ENCODE results near the gene RABGAP1L.
"Not testable (repeated sequence)": the region's sequence is repeated elsewhere in the genome, so short reads cannot be mapped to it uniquely, and the experiment has no call there.

RABGAP1L gene

GRCh38 chr1:174393885-174394284 is 234.6 kb downstream of the RABGAP1L start:
- DNase-seq, result no peak
- in situ Hi-C loops (cut with HindIII; ENCODE audit: low pct_ligation_motif_present, low pct_unique_long_range_greater_than_20kb, low sequenced_read_pairs), result no loop called here

- in situ Hi-C loops (cut with HindIII; ENCODE audit: low pct_ligation_motif_present, low pct_unique_long_range_greater_than_20kb, low sequenced_read_pairs), result no loop called here
- no peak for DNase-seq
These were observed 237.9 kb downstream of the RABGAP1L start for GRCh38 chr1:174397261-174397660.

- no peak for DNase-seq
- in situ Hi-C loops (cut with HindIII; ENCODE audit: low pct_ligation_motif_present, low pct_unique_long_range_greater_than_20kb, low sequenced_read_pairs), result no loop called here
These were observed 238.9 kb downstream of the RABGAP1L start for GRCh38 chr1:174398246-174398645.

- in situ Hi-C loops (cut with HindIII; ENCODE audit: low pct_ligation_motif_present, low pct_unique_long_range_greater_than_20kb, low sequenced_read_pairs), result no loop called here
These were observed 239.9 kb downstream of the RABGAP1L start for GRCh38 chr1:174399211-174399610.

GRCh38 chr1:174401075-174401474 is 241.8 kb downstream of the RABGAP1L start:
- in situ Hi-C loops (cut with HindIII; ENCODE audit: low pct_ligation_motif_present, low pct_unique_long_range_greater_than_20kb, low sequenced_read_pairs), result no loop called here
- no peak for DNase-seq

More at GRCh38 chr1:174399211-174399610, 239.9 kb downstream of the RABGAP1L start:
- DNase-seq, result no peak

- in situ Hi-C loops (cut with HindIII; ENCODE audit: low pct_ligation_motif_present, low pct_unique_long_range_greater_than_20kb, low sequenced_read_pairs), result no loop called here
These were observed 245.9 kb downstream of the RABGAP1L start for GRCh38 chr1:174405219-174405618.

GRCh38 chr1:174406421-174406820 is 247.1 kb downstream of the RABGAP1L start:
- no peak for DNase-seq
- in situ Hi-C loops (cut with HindIII; ENCODE audit: low pct_ligation_motif_present, low pct_unique_long_range_greater_than_20kb, low sequenced_read_pairs), result no loop called here

More at GRCh38 chr1:174405219-174405618, 245.9 kb downstream of the RABGAP1L start:
- no peak for DNase-seq

GRCh38 chr1:174407665-174408064 is 248.3 kb downstream of the RABGAP1L start:
- DNase-seq, result no peak

GRCh38 chr1:174408146-174408545 is 248.8 kb downstream of the RABGAP1L start:
- in situ Hi-C loops (cut with HindIII; ENCODE audit: low pct_ligation_motif_present, low pct_unique_long_range_greater_than_20kb, low sequenced_read_pairs), result no loop called here
- DNase-seq, result no peak

More at GRCh38 chr1:174407665-174408064, 248.3 kb downstream of the RABGAP1L start:
- in situ Hi-C loops (cut with HindIII; ENCODE audit: low pct_ligation_motif_present, low pct_unique_long_range_greater_than_20kb, low sequenced_read_pairs), result no loop called here

GRCh38 chr1:174409801-174410200 is 250.5 kb downstream of the RABGAP1L start:
- in situ Hi-C loops (cut with HindIII; ENCODE audit: low pct_ligation_motif_present, low pct_unique_long_range_greater_than_20kb, low sequenced_read_pairs); DNase-seq: not testable (repeated sequence)

GRCh38 chr1:174413632-174414031 is 254.3 kb downstream of the RABGAP1L start:
- peak; percentile 59 for DNase-seq
- in situ Hi-C loops (cut with HindIII; ENCODE audit: low pct_ligation_motif_present, low pct_unique_long_range_greater_than_20kb, low sequenced_read_pairs), result no loop called here

- in situ Hi-C loops (cut with HindIII; ENCODE audit: low pct_ligation_motif_present, low pct_unique_long_range_greater_than_20kb, low sequenced_read_pairs), result no loop called here
- DNase-seq, result peak; percentile 38
These were observed 254.9 kb downstream of the RABGAP1L start for GRCh38 chr1:174414203-174414602.

GRCh38 chr1:174415506-174415905 is 256.2 kb downstream of the RABGAP1L start:
- DNase-seq, result no peak
- in situ Hi-C loops (cut with HindIII; ENCODE audit: low pct_ligation_motif_present, low pct_unique_long_range_greater_than_20kb, low sequenced_read_pairs), result no loop called here

GRCh38 chr1:174417921-174418320 is 258.6 kb downstream of the RABGAP1L start:
- in situ Hi-C loops (cut with HindIII; ENCODE audit: low pct_ligation_motif_present, low pct_unique_long_range_greater_than_20kb, low sequenced_read_pairs), result no loop called here

GRCh38 chr1:174425121-174425520 is 265.8 kb downstream of the RABGAP1L start:
- DNase-seq, result no peak
- in situ Hi-C loops (cut with HindIII; ENCODE audit: low pct_ligation_motif_present, low pct_unique_long_range_greater_than_20kb, low sequenced_read_pairs), result no loop called here

More at GRCh38 chr1:174417921-174418320, 258.6 kb downstream of the RABGAP1L start:
- no peak for DNase-seq

GRCh38 chr1:174426153-174426552 is 266.8 kb downstream of the RABGAP1L start:
- in situ Hi-C loops (cut with HindIII; ENCODE audit: low pct_ligation_motif_present, low pct_unique_long_range_greater_than_20kb, low sequenced_read_pairs), result no loop called here
- no peak for DNase-seq

GRCh38 chr1:174428033-174428432 is 268.7 kb downstream of the RABGAP1L start:
- DNase-seq, result no peak
- in situ Hi-C loops (cut with HindIII; ENCODE audit: low pct_ligation_motif_present, low pct_unique_long_range_greater_than_20kb, low sequenced_read_pairs), result no loop called here

- no peak for DNase-seq
- in situ Hi-C loops (cut with HindIII; ENCODE audit: low pct_ligation_motif_present, low pct_unique_long_range_greater_than_20kb, low sequenced_read_pairs), result no loop called here
These were observed 269.4 kb downstream of the RABGAP1L start for GRCh38 chr1:174428739-174429138.

GRCh38 chr1:174433451-174433850 is 274.1 kb downstream of the RABGAP1L start:
- DNase-seq, result no peak
- in situ Hi-C loops (cut with HindIII; ENCODE audit: low pct_ligation_motif_present, low pct_unique_long_range_greater_than_20kb, low sequenced_read_pairs), result no loop called here

GRCh38 chr1:174445351-174445750 is 286.0 kb downstream of the RABGAP1L start:
- in situ Hi-C loops (cut with HindIII; ENCODE audit: low pct_ligation_motif_present, low pct_unique_long_range_greater_than_20kb, low sequenced_read_pairs), result no loop called here
- DNase-seq, result no peak

GRCh38 chr1:174445817-174446216 is 286.5 kb downstream of the RABGAP1L start:
- in situ Hi-C loops (cut with HindIII; ENCODE audit: low pct_ligation_motif_present, low pct_unique_long_range_greater_than_20kb, low sequenced_read_pairs), result no loop called here
- no peak for DNase-seq
